HG03103 (cell line): Measurements from ENCODE around the gene SHISA9.
"Not testable (repeated sequence)": the region's sequence is repeated elsewhere in the genome, so short reads cannot be mapped to it uniquely, and the experiment has no call there.

ENCODE experiments used
- ATAC-seq: cut with Tn5 transposase; IDR thresholded peaks from one replicate; pipeline ENCODE4 v1.9.1; 2021; ENCODE audit warnings: low read depth; ENCODE audit not compliant: unreplicated experiment

SHISA9 gene

GRCh38 chr16:12899529-12900143, 1.8 kb upstream of the SHISA9 start:
- no peak for ATAC-seq

- ATAC-seq: no peak
These were observed 1.2 kb upstream of the SHISA9 start for GRCh38 chr16:12900156-12900555.

GRCh38 chr16:12900599-12901203, 697 bp upstream of the SHISA9 start:
- no peak for ATAC-seq

GRCh38 chr16:12901204-12901596, 198 bp upstream of the SHISA9 start:
- ATAC-seq: no peak

GRCh38 chr16:12902511-12903372, 1.3 kb downstream of the SHISA9 start:
- no peak for ATAC-seq

- no peak for ATAC-seq
These were observed 2.3 kb downstream of the SHISA9 start for GRCh38 chr16:12903407-12904328.

GRCh38 chr16:12904329-12904671, 2.9 kb downstream of the SHISA9 start:
- ATAC-seq: no peak

- ATAC-seq: no peak
These were observed 4.9 kb downstream of the SHISA9 start for GRCh38 chr16:12906271-12906670.

GRCh38 chr16:12906765-12907516, 5.5 kb downstream of the SHISA9 start:
- no peak for ATAC-seq

- no peak for ATAC-seq
These were observed 6.4 kb downstream of the SHISA9 start for GRCh38 chr16:12907670-12908233.

GRCh38 chr16:12917246-12917645, 15.8 kb downstream of the SHISA9 start:
- no peak for ATAC-seq

GRCh38 chr16:12917653-12918052, 16.3 kb downstream of the SHISA9 start:
- no peak for ATAC-seq

GRCh38 chr16:12920739-12921138, 19.3 kb downstream of the SHISA9 start:
- no peak for ATAC-seq

- ATAC-seq: not testable (repeated sequence)
These were observed 22.2 kb downstream of the SHISA9 start for GRCh38 chr16:12923640-12924039.

- no peak for ATAC-seq
These were observed 23.8 kb downstream of the SHISA9 start for GRCh38 chr16:12925026-12925800.

- no peak for ATAC-seq
These were observed 26.2 kb downstream of the SHISA9 start for GRCh38 chr16:12927591-12927990.

GRCh38 chr16:12930881-12931280, 29.5 kb downstream of the SHISA9 start:
- no peak for ATAC-seq

GRCh38 chr16:12936391-12936790, 35.0 kb downstream of the SHISA9 start:
- ATAC-seq: no peak

- no peak for ATAC-seq
These were observed 40.5 kb downstream of the SHISA9 start for GRCh38 chr16:12941896-12942295.
